Non-pigmented ciliary epithelial cell (primary cell): Measurements from ENCODE around the gene GRID2.
"Not testable (repeated sequence)": the region's sequence is repeated elsewhere in the genome, so short reads cannot be mapped to it uniquely, and the experiment has no call there.

ENCODE experiments used
- DNase-seq: peaks from one replicate; pipeline ENCODE4 v3.0.0-alpha.2; 2010; ENCODE audit warnings: low read depth

GRID2 gene

GRCh38 chr4:93187892-93188291 is 884.1 kb downstream of the GRID2 start:
- no peak for DNase-seq

- DNase-seq, result peak; percentile 13
Measured at GRCh38 chr4:93199492-93199891, 895.7 kb downstream of the GRID2 start.

GRCh38 chr4:93201471-93202096 is 897.8 kb downstream of the GRID2 start:
- no peak for DNase-seq

GRCh38 chr4:93203708-93204107 is 899.9 kb downstream of the GRID2 start:
- DNase-seq, result no peak

GRCh38 chr4:93212250-93212649 is 908.5 kb downstream of the GRID2 start:
- no peak for DNase-seq

- no peak for DNase-seq
Measured at GRCh38 chr4:93216646-93217045, 912.9 kb downstream of the GRID2 start.

GRCh38 chr4:93217431-93217830 is 913.7 kb downstream of the GRID2 start:
- DNase-seq, result no peak

- no peak for DNase-seq
Measured at GRCh38 chr4:93221771-93222170, 918.0 kb downstream of the GRID2 start.

- DNase-seq, result no peak
Measured at GRCh38 chr4:93228021-93228420, 924.3 kb downstream of the GRID2 start.

GRCh38 chr4:93232883-93233282 is 929.1 kb downstream of the GRID2 start:
- DNase-seq, result no peak

- DNase-seq, result no peak
Measured at GRCh38 chr4:93237521-93237920, 933.8 kb downstream of the GRID2 start.

GRCh38 chr4:93243262-93243661 is 939.5 kb downstream of the GRID2 start:
- no peak for DNase-seq

GRCh38 chr4:93261207-93261606 is 957.4 kb downstream of the GRID2 start:
- no peak for DNase-seq

GRCh38 chr4:93263166-93263565 is 959.4 kb downstream of the GRID2 start:
- no peak for DNase-seq

- DNase-seq, result no peak
Measured at GRCh38 chr4:93267747-93268146, 964.0 kb downstream of the GRID2 start.

- DNase-seq, result no peak
Measured at GRCh38 chr4:93285346-93285745, 981.6 kb downstream of the GRID2 start.

GRCh38 chr4:93289241-93289640 is 985.5 kb downstream of the GRID2 start:
- no peak for DNase-seq

GRCh38 chr4:93289831-93290230 is 986.1 kb downstream of the GRID2 start:
- no peak for DNase-seq

GRCh38 chr4:93299118-93299517 is 995.4 kb downstream of the GRID2 start:
- DNase-seq, result no peak

GRCh38 chr4:93300780-93301555 is 997.2 kb downstream of the GRID2 start:
- DNase-seq, result not testable (repeated sequence)

- no peak for DNase-seq
Measured at GRCh38 chr4:93302310-93302709, 998.5 kb downstream of the GRID2 start.

- DNase-seq, result no peak
Measured at GRCh38 chr4:93303440-93303839, 999.7 kb downstream of the GRID2 start.

- no peak for DNase-seq
Measured at GRCh38 chr4:93312299-93312698, 1008.5 kb downstream of the GRID2 start.

- DNase-seq, result no peak
Measured at GRCh38 chr4:93313197-93313596, 1009.4 kb downstream of the GRID2 start.
